T-helper 1 cell treated with Interleukin-12 subunit alpha and Interleukin-12 subunit beta and Interleukin-4 antibody, amounts not matched to agents 30 μg/mL and 1 μg/mL, for 36 hours (primary cell): ENCODE results near the gene ZNF536.

Source experiments
- H3K27ac Mint-ChIP-seq: one replicate; pipeline ENCODE4 v1.8.0; 2021; ENCODE audit warnings: mild to moderate bottlenecking, mixed read lengths
- H3K27me3 Mint-ChIP-seq: one replicate; pipeline ENCODE4 v1.8.0; 2021; ENCODE audit warnings: low read depth, mixed read lengths
- H3K36me3 Mint-ChIP-seq: one replicate; pipeline ENCODE4 v1.8.0; 2021; ENCODE audit warnings: low read depth, mixed read lengths
- H3K4me1 Mint-ChIP-seq: one replicate; pipeline ENCODE4 v1.8.0; 2021; ENCODE audit warnings: low read depth, mixed read lengths
- H3K4me3 Mint-ChIP-seq: one replicate; pipeline ENCODE4 v1.8.0; 2021; ENCODE audit warnings: mild to moderate bottlenecking, moderate library complexity, mixed read lengths
- H3K9me3 Mint-ChIP-seq: one replicate; pipeline ENCODE4 v1.8.0; 2021; ENCODE audit warnings: mixed read lengths

ZNF536 gene

GRCh38 chr19:30366282-30366681 lies 5.9 kb upstream of the ZNF536 start:
- peaks cover 1% of the 10 kb centered on the region for H3K27me3 Mint-ChIP-seq
- no peaks in the 10 kb centered on the region for H3K4me1 Mint-ChIP-seq
- no peaks in the 10 kb centered on the region for H3K36me3 Mint-ChIP-seq
- no peak overlapping the region for H3K27ac Mint-ChIP-seq
- H3K9me3 Mint-ChIP-seq = no peaks in the 10 kb centered on the region
- H3K4me3 Mint-ChIP-seq = no peak overlapping the region

- H3K36me3 Mint-ChIP-seq = no peaks in the 10 kb centered on the region
- H3K27me3 Mint-ChIP-seq = no peaks in the 10 kb centered on the region
- H3K27ac Mint-ChIP-seq = no peak overlapping the region
- H3K9me3 Mint-ChIP-seq = no peaks in the 10 kb centered on the region
- H3K4me3 Mint-ChIP-seq = no peak overlapping the region
- H3K4me1 Mint-ChIP-seq = no peaks in the 10 kb centered on the region
These were observed 5.2 kb upstream of the ZNF536 start for GRCh38 chr19:30367006-30367405.

- Mint-ChIP-seq H3K4me1 (no peaks in the 10 kb centered on the region), H3K27ac (no peak overlapping the region), H3K27me3 (no peaks in the 10 kb centered on the region), H3K9me3 (no peaks in the 10 kb centered on the region), H3K4me3 (no peak overlapping the region), H3K36me3 (no peaks in the 10 kb centered on the region)
These were observed 4.8 kb upstream of the ZNF536 start for GRCh38 chr19:30367421-30367820.

- no peak overlapping the region for H3K27ac Mint-ChIP-seq
- H3K4me1 Mint-ChIP-seq = no peaks in the 10 kb centered on the region
- H3K9me3 Mint-ChIP-seq = no peaks in the 10 kb centered on the region
- H3K36me3 Mint-ChIP-seq = no peaks in the 10 kb centered on the region
- H3K27me3 Mint-ChIP-seq = peaks cover 17% of the 10 kb centered on the region
- no peak overlapping the region for H3K4me3 Mint-ChIP-seq
These were observed 2.4 kb upstream of the ZNF536 start for GRCh38 chr19:30369833-30370232.

- Mint-ChIP-seq H3K9me3 (no peaks in the 10 kb centered on the region), H3K4me3 (no peak overlapping the region), H3K4me1 (no peaks in the 10 kb centered on the region), H3K27ac (no peak overlapping the region), H3K27me3 (peaks cover 27% of the 10 kb centered on the region), H3K36me3 (no peaks in the 10 kb centered on the region)
These were observed 885 bp upstream of the ZNF536 start for GRCh38 chr19:30371161-30371836.

GRCh38 chr19:30373593-30373992 lies 1.4 kb downstream of the ZNF536 start:
- Mint-ChIP-seq H3K27ac (no peak overlapping the region), H3K4me1 (no peaks in the 10 kb centered on the region), H3K4me3 (no peak overlapping the region), H3K36me3 (no peaks in the 10 kb centered on the region), H3K27me3 (peaks cover 32% of the 10 kb centered on the region), H3K9me3 (no peaks in the 10 kb centered on the region)

GRCh38 chr19:30374539-30374864 lies 2.3 kb downstream of the ZNF536 start:
- no peak overlapping the region for H3K27ac Mint-ChIP-seq

GRCh38 chr19:30374865-30375552 lies 2.8 kb downstream of the ZNF536 start:
- no peaks in the 10 kb centered on the region for H3K36me3 Mint-ChIP-seq
- H3K27me3 Mint-ChIP-seq = peaks cover 32% of the 10 kb centered on the region
- H3K4me3 Mint-ChIP-seq = no peak overlapping the region
- H3K27ac Mint-ChIP-seq = no peak overlapping the region
- no peaks in the 10 kb centered on the region for H3K4me1 Mint-ChIP-seq
- no peaks in the 10 kb centered on the region for H3K9me3 Mint-ChIP-seq

More at GRCh38 chr19:30374539-30374864, 2.3 kb downstream of the ZNF536 start:
- no peaks in the 10 kb centered on the region for H3K36me3 Mint-ChIP-seq
- H3K4me3 Mint-ChIP-seq = no peak overlapping the region
- no peaks in the 10 kb centered on the region for H3K9me3 Mint-ChIP-seq
- H3K4me1 Mint-ChIP-seq = no peaks in the 10 kb centered on the region
- peaks cover 32% of the 10 kb centered on the region for H3K27me3 Mint-ChIP-seq

- Mint-ChIP-seq H3K9me3 (no peaks in the 10 kb centered on the region), H3K4me3 (no peak overlapping the region), H3K27me3 (peaks cover 32% of the 10 kb centered on the region), H3K4me1 (no peaks in the 10 kb centered on the region), H3K36me3 (no peaks in the 10 kb centered on the region), H3K27ac (no peak overlapping the region)
These were observed 3.4 kb downstream of the ZNF536 start for GRCh38 chr19:30375553-30376031.

- H3K4me1 Mint-ChIP-seq = no peaks in the 10 kb centered on the region
- no peak overlapping the region for H3K27ac Mint-ChIP-seq
- H3K27me3 Mint-ChIP-seq = peaks cover 32% of the 10 kb centered on the region
- no peaks in the 10 kb centered on the region for H3K9me3 Mint-ChIP-seq
- H3K36me3 Mint-ChIP-seq = no peaks in the 10 kb centered on the region
- no peak overlapping the region for H3K4me3 Mint-ChIP-seq
These were observed 4.1 kb downstream of the ZNF536 start for GRCh38 chr19:30376272-30376671.

- Mint-ChIP-seq H3K27ac (no peak overlapping the region), H3K4me1 (no peaks in the 10 kb centered on the region), H3K36me3 (no peaks in the 10 kb centered on the region), H3K4me3 (no peak overlapping the region), H3K27me3 (peaks cover 32% of the 10 kb centered on the region), H3K9me3 (no peaks in the 10 kb centered on the region)
These were observed 4.7 kb downstream of the ZNF536 start for GRCh38 chr19:30376826-30377425.

- H3K27ac Mint-ChIP-seq = no peak overlapping the region
- H3K27me3 Mint-ChIP-seq = peaks cover 21% of the 10 kb centered on the region
- H3K36me3 Mint-ChIP-seq = no peaks in the 10 kb centered on the region
- H3K4me3 Mint-ChIP-seq = no peak overlapping the region
- no peaks in the 10 kb centered on the region for H3K9me3 Mint-ChIP-seq
- no peaks in the 10 kb centered on the region for H3K4me1 Mint-ChIP-seq
These were observed 6.5 kb downstream of the ZNF536 start for GRCh38 chr19:30378701-30379100.

GRCh38 chr19:30379841-30380610 lies 7.8 kb downstream of the ZNF536 start:
- Mint-ChIP-seq H3K36me3 (no peaks in the 10 kb centered on the region), H3K27ac (no peak overlapping the region), H3K4me3 (no peak overlapping the region), H3K9me3 (no peaks in the 10 kb centered on the region), H3K27me3 (peaks cover 15% of the 10 kb centered on the region), H3K4me1 (no peaks in the 10 kb centered on the region)

GRCh38 chr19:30381366-30381765 lies 9.2 kb downstream of the ZNF536 start:
- H3K4me3 Mint-ChIP-seq = no peak overlapping the region
- H3K27me3 Mint-ChIP-seq = peaks cover 4% of the 10 kb centered on the region
- no peaks in the 10 kb centered on the region for H3K4me1 Mint-ChIP-seq
- no peaks in the 10 kb centered on the region for H3K36me3 Mint-ChIP-seq
- no peak overlapping the region for H3K27ac Mint-ChIP-seq
- H3K9me3 Mint-ChIP-seq = no peaks in the 10 kb centered on the region
